ENCODE data around the gene IL22RA2.
"Not testable (repeated sequence)": the region's sequence is repeated elsewhere in the genome, so short reads cannot be mapped to it uniquely, and the experiment has no call there.

Gene IL22RA2

GRCh38 chr6:137115658-137116057 lies 57.8 kb downstream of the IL22RA2 start:
- peaks cover 36% of the 10 kb centered on the region for H3K9me3 Mint-ChIP-seq

GRCh38 chr6:137112067-137112355 lies 61.4 kb downstream of the IL22RA2 start:
- Mint-ChIP-seq H3K27ac (no peak overlapping the region), H3K4me3 (no peak overlapping the region), H3K36me3 (ENCODE audit: low read depth) (no peaks in the 10 kb centered on the region), H3K27me3 (ENCODE audit: low read depth, poor library complexity) (no peaks in the 10 kb centered on the region), H3K9me3 (peaks cover 28% of the 10 kb centered on the region), H3K4me1 (no peaks in the 10 kb centered on the region)
- no peak for TF ChIP-seq CTCF (IDR thresholded peaks at IDR 0.05)
- no peak for DNase-seq

More at GRCh38 chr6:137115658-137116057, 57.8 kb downstream of the IL22RA2 start:
- DNase-seq, result no peak
- no peak overlapping the region for H3K27ac Mint-ChIP-seq
- no peak for TF ChIP-seq CTCF (IDR thresholded peaks at IDR 0.05)
- H3K27me3 Mint-ChIP-seq (ENCODE audit: low read depth, poor library complexity), result no peaks in the 10 kb centered on the region
- no peaks in the 10 kb centered on the region for H3K4me1 Mint-ChIP-seq
- H3K4me3 Mint-ChIP-seq, result no peak overlapping the region
- no peaks in the 10 kb centered on the region for H3K36me3 Mint-ChIP-seq (ENCODE audit: low read depth)

GRCh38 chr6:137111296-137112066 lies 62.0 kb downstream of the IL22RA2 start:
- no peaks in the 10 kb centered on the region for H3K27me3 Mint-ChIP-seq (ENCODE audit: low read depth, poor library complexity)
- no peak for TF ChIP-seq CTCF (IDR thresholded peaks at IDR 0.05)
- peaks cover 26% of the 10 kb centered on the region for H3K9me3 Mint-ChIP-seq
- no peak overlapping the region for H3K27ac Mint-ChIP-seq
- no peak for DNase-seq
- H3K4me1 Mint-ChIP-seq, result no peaks in the 10 kb centered on the region
- H3K4me3 Mint-ChIP-seq, result no peak overlapping the region
- H3K36me3 Mint-ChIP-seq (ENCODE audit: low read depth), result no peaks in the 10 kb centered on the region

- Mint-ChIP-seq H3K27me3 (ENCODE audit: low read depth, poor library complexity) (no peaks in the 10 kb centered on the region), H3K4me1 (peaks cover 6% of the 10 kb centered on the region)
Measured at GRCh38 chr6:137107767-137108105, 65.7 kb downstream of the IL22RA2 start.

GRCh38 chr6:137107047-137107766 lies 66.2 kb downstream of the IL22RA2 start:
- H3K4me1 Mint-ChIP-seq; H3K27me3 Mint-ChIP-seq (ENCODE audit: low read depth, poor library complexity); H3K36me3 Mint-ChIP-seq (ENCODE audit: low read depth); DNase-seq; H3K27ac Mint-ChIP-seq; H3K4me3 Mint-ChIP-seq: not testable (repeated sequence)
- peaks cover 42% of the 10 kb centered on the region for H3K9me3 Mint-ChIP-seq

More at GRCh38 chr6:137107767-137108105, 65.7 kb downstream of the IL22RA2 start:
- Mint-ChIP-seq H3K36me3 (ENCODE audit: low read depth) (no peaks in the 10 kb centered on the region), H3K27ac (no peak overlapping the region), H3K4me3 (no peak overlapping the region), H3K9me3 (peaks cover 37% of the 10 kb centered on the region)
- TF ChIP-seq CTCF (IDR thresholded peaks at IDR 0.05), result no peak
- no peak for DNase-seq

- Mint-ChIP-seq H3K4me1 (peaks cover 6% of the 10 kb centered on the region), H3K27me3 (ENCODE audit: low read depth, poor library complexity) (no peaks in the 10 kb centered on the region), H3K27ac (no peak overlapping the region), H3K4me3 (no peak overlapping the region), H3K36me3 (ENCODE audit: low read depth) (no peaks in the 10 kb centered on the region), H3K9me3 (peaks cover 44% of the 10 kb centered on the region)
- TF ChIP-seq CTCF (IDR thresholded peaks at IDR 0.05), result no peak
- DNase-seq, result no peak
Measured at GRCh38 chr6:137106183-137106582, 67.3 kb downstream of the IL22RA2 start.

Measured in nephron progenitor cell (in vitro differentiated cells).